GM12878 (cell line): ENCODE results near the gene PHACTR1. TPM values are rescaled to one million over a fixed set of nuclear protein-coding genes. Genes with fewer than 3 reads are reported as not detected.

Experiments
- ATAC-seq: fragments of 200-7000 bp; cut with Tn5 transposase; 3 replicates; pipeline ENCODE4 v1.9.1; 2020; ENCODE audit warnings: mild to moderate bottlenecking, moderate library complexity
- BruUV-seq: library from RNA; stranded (reverse); fragments of 400-500 nt; replicated peaks from 2 replicates; lab custom pipeline; 2021; lab: Mats Ljungman, UMichigan
- CTCF ChIA-PET: fragments of 300-600 bp; sonication (Branson Sonifier 250); formaldehyde crosslinking; extraction: SDS; loops from one replicate; lab custom pipeline; 2021; ENCODE audit warnings: inconsistent platforms; lab: Yijun Ruan, JAX
- POLR2A ChIA-PET: fragments of 350-600 bp; formaldehyde crosslinking; extraction: SDS; loops from one replicate; lab custom pipeline; 2021; ENCODE audit warnings: inconsistent platforms; lab: Charles Lee
- RAD21 ChIA-PET: fragments of 300-600 bp; sonication (Branson Sonifier 250); formaldehyde crosslinking; loops from one replicate; lab custom pipeline; 2023; ENCODE audit warnings: antibody characterized with exemption; ENCODE audit not compliant: unreplicated experiment; lab: Charles Lee
- SMC1A ChIA-PET: fragments of 300-600 bp; sonication (Branson Sonifier 250); formaldehyde crosslinking; loops from one replicate; lab custom pipeline; 2023; ENCODE audit not compliant: unreplicated experiment, uncharacterized antibody; lab: Charles Lee
- DNase-seq: peaks from one replicate; pipeline ENCODE4 v3.0.0-alpha.2; 2011; ENCODE audit warnings: low read depth, low spot score
- FAIRE-seq: peaks from 3 replicates; lab custom pipeline; 2011; peaks lifted over from hg19 to GRCh38; lab: Jason Lieb, UNC
- H2AFZ ChIP-seq: 2 replicates; pipeline ENCODE4 v1.6.0; 2011; ENCODE audit warnings: low read depth, low read length, control low read depth; ENCODE audit not compliant: control insufficient read depth
- H3K27ac ChIP-seq: 2 replicates; pipeline ENCODE4 v1.5.1; 2011; ENCODE audit warnings: control low read depth; ENCODE audit not compliant: control insufficient read depth, insufficient read depth
- H3K27me3 ChIP-seq, 2 experiments: replicated peaks in 1 of 2; 2 replicates each; pipeline versions ENCODE4 v1.6.0 to v1.6.1; 2011; ENCODE audit warnings: low read length in 1 of 2; ENCODE audit not compliant: control insufficient read depth in 2 of 2, insufficient read depth in 2 of 2
- H3K36me3 ChIP-seq, 2 experiments: 2 replicates each; pipeline ENCODE4 v1.5.1; 2011; ENCODE audit warnings: low read length in 1 of 2; ENCODE audit not compliant: control insufficient read depth in 2 of 2, insufficient read depth in 2 of 2
- H3K4me1 ChIP-seq: 2 replicates; pipeline ENCODE4 v1.6.1; 2011; ENCODE audit warnings: mild to moderate bottlenecking, low read length, moderate library complexity, mixed read lengths; ENCODE audit not compliant: control insufficient read depth, insufficient read depth
- H3K4me2 ChIP-seq: 2 replicates; pipeline ENCODE4 v1.6.0; 2011; ENCODE audit warnings: control low read depth; ENCODE audit not compliant: control insufficient read depth, insufficient read depth
- H3K4me3 ChIP-seq: fragments of 200-600 bp; sonication (generic); 2 replicates; pipeline ENCODE4 v1.5.1; 2016
- H3K79me2 ChIP-seq: 2 replicates; pipeline ENCODE4 v1.6.0; 2011; ENCODE audit warnings: low read length; ENCODE audit not compliant: control insufficient read depth, insufficient read depth
- H3K9ac ChIP-seq: 2 replicates; pipeline ENCODE4 v1.8.0; 2011; ENCODE audit warnings: low read length, control low read depth, mixed read lengths; ENCODE audit not compliant: control insufficient read depth, insufficient read depth
- H3K9me3 ChIP-seq: replicated peaks from 3 replicates; pipeline ENCODE4 v1.5.1; 2011; ENCODE audit warnings: mild to moderate bottlenecking, low read length; ENCODE audit not compliant: control insufficient read depth, insufficient read depth
- H4K20me1 ChIP-seq: 2 replicates; pipeline ENCODE4 v1.6.0; 2011; ENCODE audit not compliant: control insufficient read depth, insufficient read depth
- BMI1 ChIP-seq: fragments of 450-650 bp; IDR thresholded peaks from 2 replicates; pipeline ENCODE4 v1.6.1; 2016; ENCODE audit warnings: mild to moderate bottlenecking, moderate library complexity, borderline replicate concordance
- CBX5 ChIP-seq: sonication (generic); IDR thresholded peaks from 2 replicates; pipeline ENCODE4 v1.6.1; 2016; ENCODE audit warnings: low read depth, moderate library complexity, mild to moderate bottlenecking, inconsistent platforms
- CHD1 ChIP-seq: IDR thresholded peaks from 2 replicates; pipeline ENCODE4 v1.6.1; 2012; ENCODE audit warnings: low read depth, low read length, improper control_type of control experiment
- HDAC6 ChIP-seq: fragments of 200-600 bp; sonication (generic); IDR thresholded peaks from one replicate; pipeline ENCODE4 v1.8.0; 2017; ENCODE audit warnings: antibody characterized with exemption; ENCODE audit not compliant: unreplicated experiment
- HDGF ChIP-seq: fragments of 450-650 bp; IDR thresholded peaks from 2 replicates; pipeline ENCODE4 v1.6.1; 2016; ENCODE audit warnings: antibody characterized with exemption
- IKZF2 ChIP-seq, 2 experiments: fragments of 450-650 bp; IDR thresholded peaks; 2 replicates each; pipeline ENCODE4 v1.6.1; 2017; ENCODE audit warnings: mild to moderate bottlenecking in 2 of 2, moderate library complexity in 2 of 2
- KAT2A ChIP-seq: conservative IDR thresholded peaks from 2 replicates; pipeline ENCODE4 v1.6.1; 2011; ENCODE audit warnings: low read depth, low read length; ENCODE audit not compliant: control insufficient read depth
- KDM1A ChIP-seq: fragments of 200-600 bp; sonication (generic); IDR thresholded peaks from 2 replicates; pipeline ENCODE4 v1.6.1; 2016; ENCODE audit warnings: borderline replicate concordance
- MTA2 ChIP-seq: fragments of 450-650 bp; IDR thresholded peaks from 2 replicates; pipeline ENCODE4 v1.6.1; 2016; ENCODE audit warnings: low read depth, mild to moderate bottlenecking, moderate library complexity
- MXI1 ChIP-seq: fragments of 150-350 bp; IDR thresholded peaks from 2 replicates; pipeline ENCODE4 v1.6.1; 2011; ENCODE audit warnings: low read depth, mild to moderate bottlenecking, inconsistent platforms, low read length, improper control_type of control experiment
- NR2F1 ChIP-seq: fragments of 450-650 bp; conservative IDR thresholded peaks from 2 replicates; pipeline ENCODE4 v1.6.1; 2017; ENCODE audit warnings: mild to moderate bottlenecking
- RFX5 ChIP-seq: IDR thresholded peaks from 2 replicates; pipeline ENCODE4 v1.6.1; 2011; ENCODE audit warnings: low read depth, low read length, improper control_type of control experiment
- SMC3 ChIP-seq: IDR thresholded peaks from 2 replicates; pipeline ENCODE4 v1.6.1; 2011; ENCODE audit warnings: low read length, improper control_type of control experiment, borderline replicate concordance
- STAT1 ChIP-seq: fragments of 450-650 bp; conservative IDR thresholded peaks from 2 replicates; pipeline ENCODE4 v1.6.1; 2014; ENCODE audit warnings: antibody characterized with exemption, mild to moderate bottlenecking
- TCF12 ChIP-seq: IDR thresholded peaks from 2 replicates; pipeline ENCODE4 v1.6.1; 2011; ENCODE audit warnings: low read depth, mild to moderate bottlenecking, low read length
- ZNF217 ChIP-seq: fragments of 450-650 bp; IDR thresholded peaks from 2 replicates; pipeline ENCODE4 v1.6.1; 2017; ENCODE audit warnings: antibody characterized with exemption, mild to moderate bottlenecking
- in situ Hi-C: fragments of 300-500 bp; cut with MboI; formaldehyde crosslinking; loops from 9 replicates; pipeline ENCODE4 v1.14.3; 2018; ENCODE audit warnings: mixed read lengths
- intact Hi-C: fragments of 100-400 bp; cut with micrococcal nuclease; formaldehyde crosslinking; loops from one replicate; pipeline ENCODE4 v1.14.2; 2022; ENCODE audit not compliant: unreplicated experiment
- polyA plus RNA-seq, 11 experiments: library from polyadenylated mRNA; depleted of rRNA in 4 of 11; unstranded in 6 of 11; stranded (reverse) in 5 of 11; fragments of >200 nt; fragmentation: Nextera tagmentation in 4 of 11; fragmentation: Illumina TruSeq in 1 of 11; extraction: Ambion mirVana in 4 of 11; extraction: Trizol in 1 of 11; gene quantifications; 1 replicate in 1 of 11; 2 replicates in 10 of 11; pipeline versions ENCODE4 v1.2.1 to v1.2.3, GENCODE V29; 2011 to 2016; ENCODE audit warnings: inconsistent platforms in 2 of 11, missing spikeins in 2 of 11, low read depth in 1 of 11
- total RNA-seq, 4 experiments: library from RNA; depleted of rRNA in 3 of 4; stranded (reverse); fragments of >200 nt in 3 of 4; fragmentation: Illumina TruSeq in 1 of 4; extraction: Trizol in 1 of 4; gene quantifications; 2 replicates each; pipeline versions ENCODE4 v1.2.1 to v1.2.3, GENCODE V29; 2013 to 2021

PHACTR1 gene
- total and polyA plus RNA-seq, 10 of the 15 experiments (the other 5 are each of a cell fraction or from before 2014, with no cell fraction given), result 34.2 to 94.6 (median 62.3) TPM

DNA sequence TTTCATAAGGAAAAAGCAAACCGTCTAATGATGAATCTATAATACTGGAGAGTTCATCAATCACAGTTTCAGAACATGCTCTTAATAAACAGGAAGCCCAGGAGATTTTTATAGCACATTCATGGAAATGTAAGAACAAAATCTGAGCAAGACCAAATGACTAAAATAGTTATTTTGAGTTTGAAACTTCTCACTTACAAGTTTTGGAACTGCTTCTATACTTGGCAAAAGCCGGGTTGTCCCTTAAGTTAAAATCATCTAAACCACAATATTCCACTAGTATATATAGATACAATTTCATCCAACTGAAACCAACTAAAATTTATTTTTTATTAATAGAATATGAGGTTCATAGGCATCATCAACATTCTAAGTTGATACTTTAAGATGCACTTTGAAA is 268.2 kb downstream of the PHACTR1 start (continued):
- TF ChIP-seq CBX5, result no peak

DNA sequence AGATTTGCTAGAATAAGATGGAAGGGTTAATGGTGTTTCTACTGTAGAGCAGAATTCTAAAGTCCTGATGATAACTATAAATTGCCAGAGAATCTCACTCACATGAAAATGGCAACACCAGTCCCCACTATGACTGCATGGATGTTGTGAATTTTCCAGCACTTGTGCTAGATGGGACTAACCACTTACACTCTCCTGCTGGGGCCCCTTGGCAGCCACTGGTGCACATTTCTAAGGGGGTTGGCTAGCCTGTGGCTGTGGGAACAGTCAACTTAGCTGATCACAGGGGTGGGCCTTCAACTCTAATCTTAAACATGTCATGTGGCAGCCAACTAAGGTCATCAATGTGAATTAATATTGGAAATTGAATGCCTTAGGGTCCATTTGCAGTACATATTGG is 271.2 kb downstream of the PHACTR1 start:
- ChIA-PET RAD21 (no interaction called here), CTCF (no interaction called here)
- in situ Hi-C loops, result no loop called here
- H3K27ac ChIP-seq, result no peak overlapping the region
- TF ChIP-seq CHD1 (no peak), KDM1A (no peak), MXI1 (no peak), HDAC6 (no peak), IKZF2 (IDR thresholded peaks at IDR 0.05) (no peak), RFX5 (no peak), TCF12 (no peak), ZNF217 (no peak), STAT1 (no peak), HDGF (no peak), KAT2A (no peak), MTA2 (no peak), BMI1 (no peak), NR2F1 (no peak), SMC3 (no peak)
- TF ChIP-seq, all 136 proteins: peak for 0
- Histone ChIP-seq H3K4me1 (no peaks in the 10 kb centered on the region), H2AFZ (no peak overlapping the region), H3K9ac (no peak overlapping the region), H3K79me2 (no peaks in the 10 kb centered on the region), H3K4me2 (no peak overlapping the region), H4K20me1 (no peaks in the 10 kb centered on the region), H3K27me3 (no peaks in the 10 kb centered on the region; a peak in 2 of 4 replicates), H3K9me3 (no peaks in the 10 kb centered on the region), H3K36me3 (no peaks in the 10 kb centered on the region), H3K4me3 (no peak overlapping the region)
- intact Hi-C loops, result no loop called here
- POLR2A ChIA-PET, result no interaction called here
- no peak for ATAC-seq
- no peak for DNase-seq
- BruUV-seq, result no TSS peak
- SMC1A ChIA-PET, result no interaction called here
- no peak for FAIRE-seq
